Mucosa of gallbladder (tissue), 1 donor: Measurements from ENCODE around the gene IDNK. TPM values are rescaled to one million over a fixed set of nuclear protein-coding genes. Genes with fewer than 3 reads are reported as not detected.

ENCODE experiments used
- DNase-seq: peaks from one replicate; pipeline ENCODE4 v3.0.0-alpha.2; 2020; ENCODE audit warnings: low spot score
- total RNA-seq: library from RNA; stranded (reverse); gene quantifications from one replicate; pipeline ENCODE4 v1.2.1, GENCODE V29; 2021
- donor health status: DM: no; HTN: no; CAD: no.

The IDNK gene
- total RNA-seq, 1 donor from 2014 or later: 6.1 TPM

- DNase-seq: no peak
These were observed 10.7 kb downstream of the IDNK start for GRCh38 chr9:83633676-83634075.

DNA sequence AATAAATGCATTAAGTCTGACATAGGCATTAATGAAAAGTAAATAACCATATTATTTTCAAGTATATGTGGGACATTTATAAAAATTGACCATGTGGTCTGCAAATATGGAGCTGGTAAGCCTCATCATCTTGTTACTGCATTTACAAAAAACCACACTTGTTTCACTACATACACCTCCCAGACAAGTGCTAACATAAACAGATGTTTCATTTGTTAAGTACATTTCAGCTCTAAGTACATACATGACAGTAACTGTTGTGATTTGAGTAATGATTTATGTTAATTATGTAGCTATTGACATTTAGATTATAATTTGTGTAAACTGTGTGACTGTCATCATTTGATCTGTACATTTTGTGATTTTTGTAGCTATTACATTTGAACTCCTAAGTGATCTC, 13.9 kb downstream of the IDNK start:
- DNase-seq: no peak

DNA sequence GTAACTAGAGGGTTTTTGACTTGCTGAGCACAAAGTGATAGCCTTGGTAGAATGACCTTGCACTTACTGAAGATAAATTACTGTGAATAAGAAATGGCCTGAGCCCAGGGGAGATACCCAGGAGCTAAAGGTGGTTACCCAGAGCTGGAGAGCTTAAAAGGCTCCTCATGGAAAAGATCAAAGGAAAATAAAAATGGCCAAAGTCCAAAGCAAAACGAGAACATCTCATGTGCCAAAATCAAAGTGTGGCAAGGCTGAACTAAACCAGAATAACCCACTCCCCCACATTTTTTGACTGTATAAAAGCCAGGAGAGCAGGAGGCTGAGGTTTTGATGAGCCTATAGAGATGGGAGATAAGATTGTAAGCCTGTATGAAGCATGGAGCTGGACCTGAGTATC, 14.4 kb downstream of the IDNK start:
- DNase-seq: no peak

GRCh38 chr9:83639266-83639665, 16.3 kb downstream of the IDNK start:
- no peak for DNase-seq

- no peak for DNase-seq
These were observed 19.9 kb downstream of the IDNK start for GRCh38 chr9:83642793-83643192.

GRCh38 chr9:83646500-83647239, 23.7 kb downstream of the IDNK start:
- DNase-seq: no peak

DNA sequence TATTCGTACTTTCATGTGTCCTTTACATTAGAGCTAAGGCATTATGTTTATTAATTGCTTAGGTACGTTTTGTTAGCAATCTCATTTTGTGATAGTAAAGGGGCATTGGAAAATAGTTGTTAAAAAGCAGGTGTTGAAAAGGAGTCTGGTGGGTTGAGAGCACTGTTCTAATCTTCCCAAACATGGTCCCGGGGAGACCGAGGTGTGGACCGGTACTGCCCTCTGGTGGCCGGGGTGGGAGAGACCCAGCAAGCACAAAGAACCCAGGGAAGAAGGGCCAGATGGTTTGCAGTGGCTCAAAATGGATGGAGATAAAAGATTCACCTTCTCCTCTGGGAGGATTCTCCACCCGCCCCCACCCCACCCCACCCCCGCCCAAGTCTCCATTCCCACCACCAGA, 26.1 kb downstream of the IDNK start:
- peak; percentile 68 for DNase-seq

DNA sequence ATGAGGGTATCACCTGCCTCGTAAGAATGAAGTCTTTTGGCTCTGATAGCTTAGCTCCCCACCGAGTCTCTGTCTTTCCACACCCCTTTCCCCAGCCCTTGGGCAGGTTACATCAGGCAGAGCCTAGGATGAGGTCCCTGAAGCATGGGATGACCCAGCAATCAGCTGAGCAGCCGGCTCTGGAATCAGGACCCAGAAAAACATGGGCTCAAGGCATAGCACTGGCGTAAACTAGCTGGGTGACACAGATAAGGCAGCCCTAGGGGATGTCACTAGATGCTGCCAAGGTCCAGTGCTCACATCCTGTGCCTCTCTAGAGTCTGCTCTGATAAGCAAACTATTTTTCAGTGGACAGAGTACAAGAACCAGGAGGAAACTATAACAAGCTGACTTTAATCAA, 26.6 kb downstream of the IDNK start:
- no peak for DNase-seq

GRCh38 chr9:83651558-83651957, 28.6 kb downstream of the IDNK start:
- no peak for DNase-seq

GRCh38 chr9:83652433-83652832, 29.5 kb downstream of the IDNK start:
- DNase-seq: no peak

GRCh38 chr9:83655433-83655832, 32.5 kb downstream of the IDNK start:
- no peak for DNase-seq

GRCh38 chr9:83656032-83656680, 33.2 kb downstream of the IDNK start:
- DNase-seq: no peak

GRCh38 chr9:83656952-83657351, 34.0 kb downstream of the IDNK start:
- DNase-seq: no peak

- DNase-seq: no peak
These were observed 40.0 kb downstream of the IDNK start for GRCh38 chr9:83662933-83663332.

- no peak for DNase-seq
These were observed 42.7 kb downstream of the IDNK start for GRCh38 chr9:83665580-83666200.

- DNase-seq: no peak
These were observed 46.1 kb downstream of the IDNK start for GRCh38 chr9:83669067-83669466.

GRCh38 chr9:83670381-83670780, 47.4 kb downstream of the IDNK start:
- DNase-seq: no peak

GRCh38 chr9:83671451-83671850, 48.5 kb downstream of the IDNK start:
- no peak for DNase-seq

DNA sequence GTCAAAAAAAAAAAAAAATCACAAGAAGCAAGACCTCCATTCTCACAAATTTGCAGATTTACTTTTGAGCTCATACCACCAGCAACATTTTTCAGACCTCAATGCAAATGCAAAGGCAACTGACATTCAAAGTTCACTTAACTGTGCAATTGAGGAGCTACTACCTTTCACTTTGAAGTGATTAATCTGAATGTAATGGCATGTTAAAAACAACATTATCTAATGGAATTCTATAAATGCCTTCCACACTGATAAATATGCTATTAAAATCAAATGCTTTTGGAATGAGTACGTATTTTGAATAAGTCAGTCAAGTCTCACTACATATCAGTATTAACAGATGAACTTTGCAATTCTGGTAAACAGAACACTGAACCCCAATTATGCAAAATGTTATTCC, 52.5 kb downstream of the IDNK start:
- no peak for DNase-seq

DNA sequence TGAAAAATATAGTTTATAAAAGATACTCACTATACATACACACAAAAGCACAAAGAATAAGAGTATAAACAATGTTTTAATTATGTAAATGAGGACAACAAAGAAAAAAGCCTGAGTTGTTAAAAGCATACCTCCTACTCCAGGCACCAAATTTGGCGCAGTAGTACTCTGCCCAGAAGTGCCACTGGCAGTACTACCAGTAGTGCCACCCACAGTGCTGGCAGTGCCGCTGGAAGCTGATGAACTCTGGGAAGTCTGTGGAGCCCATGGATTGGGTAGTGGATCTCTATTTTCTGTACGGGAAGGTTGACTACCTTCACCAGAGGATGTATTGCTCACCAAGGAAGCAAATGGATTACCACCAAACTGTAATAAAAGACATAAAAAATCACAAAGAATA, 54.7 kb downstream of the IDNK start:
- DNase-seq: no peak

GRCh38 chr9:83680233-83680632, 57.3 kb downstream of the IDNK start:
- no peak for DNase-seq

GRCh38 chr9:83681490-83681889, 58.5 kb downstream of the IDNK start:
- no peak for DNase-seq

DNA sequence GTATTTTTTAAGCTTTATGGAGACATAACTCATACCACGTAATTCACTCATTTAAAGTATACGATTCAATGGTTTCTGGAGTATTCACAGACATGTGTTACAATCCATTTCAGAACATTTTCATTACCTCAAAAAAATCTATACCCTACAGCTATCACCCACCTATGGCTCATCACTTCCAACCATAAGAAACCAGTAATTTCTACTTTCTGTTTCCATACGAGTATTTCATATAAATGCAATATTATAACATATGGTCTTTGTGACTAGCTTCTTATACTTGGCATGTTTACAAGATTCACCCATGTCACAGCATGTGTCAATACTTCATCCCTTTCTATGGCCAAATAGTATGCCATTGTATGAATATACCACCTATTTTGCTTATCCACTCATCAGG, 66.0 kb downstream of the IDNK start:
- DNase-seq: no peak
